ENCODE data around the gene EFTUD2. TPM values are rescaled to one million over a fixed set of nuclear protein-coding genes. Genes with fewer than 3 reads are reported as not detected.

EFTUD2 gene
- total RNA-seq, 1 donor from 2014 or later, result 98.4 TPM

DNA sequence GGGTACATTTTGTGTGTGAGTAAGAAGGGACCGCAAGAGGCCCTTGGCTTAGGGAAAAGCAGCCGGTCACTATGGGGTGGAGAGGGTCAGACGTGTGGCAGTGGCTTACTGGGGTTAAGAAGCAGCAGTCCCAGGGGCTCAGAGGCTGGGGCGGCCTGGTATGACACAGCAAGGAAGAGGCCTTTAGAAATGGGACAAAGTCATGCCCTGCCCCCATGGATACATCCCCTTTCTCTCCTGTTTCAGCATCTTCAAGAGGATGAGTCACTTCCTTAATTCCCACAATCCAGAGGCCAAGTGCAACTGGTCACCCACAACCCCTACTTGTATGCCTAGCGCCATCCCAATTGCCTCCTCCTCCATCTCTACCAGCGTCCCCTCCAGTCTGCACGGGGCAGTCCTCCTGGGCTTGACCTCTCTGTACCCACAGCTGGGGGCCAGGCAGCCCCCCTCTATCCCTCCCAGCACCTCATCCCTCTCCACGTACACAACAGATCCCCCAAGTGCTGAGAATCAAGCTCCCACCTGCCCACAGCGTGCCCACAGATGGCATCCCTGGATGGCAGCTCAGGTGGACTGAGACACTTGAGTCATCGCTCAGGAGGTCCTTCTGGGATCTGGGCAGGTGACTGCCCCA, 6.9 kb upstream of the EFTUD2 start:
- H3K4me3 ChIP-seq (ENCODE audit: low read depth, low read length), result no peak overlapping the region
- TF ChIP-seq, protein P1, sequence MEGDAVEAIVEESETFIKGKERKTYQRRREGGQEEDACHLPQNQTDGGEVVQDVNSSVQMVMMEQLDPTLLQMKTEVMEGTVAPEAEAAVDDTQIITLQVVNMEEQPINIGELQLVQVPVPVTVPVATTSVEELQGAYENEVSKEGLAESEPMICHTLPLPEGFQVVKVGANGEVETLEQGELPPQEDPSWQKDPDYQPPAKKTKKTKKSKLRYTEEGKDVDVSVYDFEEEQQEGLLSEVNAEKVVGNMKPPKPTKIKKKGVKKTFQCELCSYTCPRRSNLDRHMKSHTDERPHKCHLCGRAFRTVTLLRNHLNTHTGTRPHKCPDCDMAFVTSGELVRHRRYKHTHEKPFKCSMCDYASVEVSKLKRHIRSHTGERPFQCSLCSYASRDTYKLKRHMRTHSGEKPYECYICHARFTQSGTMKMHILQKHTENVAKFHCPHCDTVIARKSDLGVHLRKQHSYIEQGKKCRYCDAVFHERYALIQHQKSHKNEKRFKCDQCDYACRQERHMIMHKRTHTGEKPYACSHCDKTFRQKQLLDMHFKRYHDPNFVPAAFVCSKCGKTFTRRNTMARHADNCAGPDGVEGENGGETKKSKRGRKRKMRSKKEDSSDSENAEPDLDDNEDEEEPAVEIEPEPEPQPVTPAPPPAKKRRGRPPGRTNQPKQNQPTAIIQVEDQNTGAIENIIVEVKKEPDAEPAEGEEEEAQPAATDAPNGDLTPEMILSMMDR (IDR thresholded peaks at IDR 0.05; ENCODE audit: insufficient read depth, low read length, poor library complexity, severe bottlenecking), result no peak
- peak; percentile 78 for DNase-seq (ENCODE audit: low read depth)

GRCh38 chr17:44905006-44906000, 6.1 kb upstream of the EFTUD2 start:
- DNase-seq (ENCODE audit: low read depth), result no peak
- H3K4me3 ChIP-seq (ENCODE audit: low read depth, low read length), result no peak overlapping the region
- H3K36me3 ChIP-seq (ENCODE audit: control insufficient read depth, insufficient read depth, low read length), result no peaks in the 10 kb centered on the region
- TF ChIP-seq, protein P1 (IDR thresholded peaks at IDR 0.05; ENCODE audit: insufficient read depth, low read length, poor library complexity, severe bottlenecking), result no peak
- H3K27me3 ChIP-seq (ENCODE audit: control insufficient read depth, insufficient read depth, low read length), result no peaks in the 10 kb centered on the region

More for the DNA sequence above, 6.9 kb upstream of the EFTUD2 start:
- Histone ChIP-seq H3K27me3 (ENCODE audit: control insufficient read depth, insufficient read depth, low read length) (no peaks in the 10 kb centered on the region), H3K36me3 (ENCODE audit: control insufficient read depth, insufficient read depth, low read length) (no peaks in the 10 kb centered on the region)

- H3K27me3 ChIP-seq (ENCODE audit: control insufficient read depth, insufficient read depth, low read length), result no peaks in the 10 kb centered on the region
- DNase-seq (ENCODE audit: low read depth), result no peak
- TF ChIP-seq, protein P1 (IDR thresholded peaks at IDR 0.05; ENCODE audit: insufficient read depth, low read length, poor library complexity, severe bottlenecking), result no peak
- H3K4me3 ChIP-seq (ENCODE audit: low read depth, low read length), result no peak overlapping the region
- H3K36me3 ChIP-seq (ENCODE audit: control insufficient read depth, insufficient read depth, low read length), result no peaks in the 10 kb centered on the region
Observed at GRCh38 chr17:44904001-44904984, 5.0 kb upstream of the EFTUD2 start.

DNA sequence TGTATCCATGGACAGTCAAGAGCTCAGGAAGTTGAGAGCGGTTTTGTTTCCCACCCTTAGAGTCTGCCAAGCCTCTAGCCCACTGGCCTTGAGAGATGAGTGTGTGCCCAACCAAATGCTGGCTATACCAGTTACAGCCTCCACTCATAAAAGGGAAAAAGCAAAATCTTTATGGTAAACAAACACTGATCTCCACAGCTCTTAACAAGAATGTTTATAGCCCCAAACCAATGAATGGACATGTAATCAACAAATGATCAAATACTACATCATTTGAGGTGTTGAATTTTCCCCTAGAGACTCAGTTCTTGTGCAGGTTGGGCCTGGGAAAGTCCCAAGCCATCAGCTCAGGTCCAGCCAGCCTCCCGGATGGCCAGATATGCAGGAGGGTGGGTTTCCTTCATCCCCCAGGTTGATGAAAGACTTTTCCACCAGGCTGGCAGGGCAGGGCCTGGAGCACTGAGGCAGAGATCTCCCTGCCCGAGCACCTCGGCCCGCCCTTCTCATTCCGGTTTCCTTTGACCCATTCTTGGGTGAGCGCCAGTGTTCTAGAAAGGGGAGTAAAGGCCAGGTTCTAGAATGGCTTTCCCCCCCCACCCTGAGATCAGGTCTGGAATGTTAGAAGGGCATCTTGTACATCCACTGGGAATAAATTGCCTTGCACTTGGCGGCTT, 3.9 kb upstream of the EFTUD2 start:
- TF ChIP-seq, protein P1 (IDR thresholded peaks at IDR 0.05; ENCODE audit: insufficient read depth, low read length, poor library complexity, severe bottlenecking), result no peak
- Histone ChIP-seq H3K4me3 (ENCODE audit: low read depth, low read length) (no peak overlapping the region), H3K27me3 (ENCODE audit: control insufficient read depth, insufficient read depth, low read length) (no peaks in the 10 kb centered on the region), H3K36me3 (ENCODE audit: control insufficient read depth, insufficient read depth, low read length) (no peaks in the 10 kb centered on the region)
- no peak for DNase-seq (ENCODE audit: low read depth)

DNA sequence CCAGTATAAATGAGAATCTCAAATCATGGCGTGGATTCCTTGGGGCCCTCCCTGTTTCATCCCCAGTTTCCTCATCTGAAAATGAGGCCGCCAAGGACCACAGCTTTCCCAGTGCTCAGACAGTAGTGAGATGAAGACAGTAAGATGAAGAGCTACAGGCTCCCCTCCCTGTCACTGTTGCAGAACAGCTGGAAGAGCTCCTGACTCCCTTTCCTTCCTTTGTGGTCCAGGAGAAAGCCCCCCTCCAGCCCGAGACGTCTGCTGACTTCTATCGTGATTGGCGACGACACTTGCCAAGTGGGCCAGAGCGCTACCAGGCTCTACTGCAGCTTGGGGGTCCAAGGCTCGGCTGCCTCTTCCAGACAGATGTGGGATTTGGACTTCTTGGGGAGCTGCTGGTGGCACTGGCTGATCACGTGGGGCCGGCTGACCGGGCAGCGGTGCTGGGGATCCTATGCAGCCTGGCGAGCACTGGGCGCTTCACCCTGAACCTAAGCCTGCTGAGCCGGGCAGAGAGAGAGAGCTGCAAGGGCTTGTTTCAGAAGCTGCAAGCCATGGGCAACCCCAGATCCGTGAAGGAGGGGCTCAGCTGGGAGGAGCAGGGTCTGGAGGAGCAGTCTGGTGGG, 3.0 kb upstream of the EFTUD2 start:
- no peak overlapping the region for H3K4me3 ChIP-seq (ENCODE audit: low read depth, low read length)
- TF ChIP-seq, protein P1 (IDR thresholded peaks at IDR 0.05; ENCODE audit: insufficient read depth, low read length, poor library complexity, severe bottlenecking), result no peak
- H3K36me3 ChIP-seq (ENCODE audit: control insufficient read depth, insufficient read depth, low read length), result no peaks in the 10 kb centered on the region
- no peak for DNase-seq (ENCODE audit: low read depth)
- no peaks in the 10 kb centered on the region for H3K27me3 ChIP-seq (ENCODE audit: control insufficient read depth, insufficient read depth, low read length)

All from kidney epithelial cell (primary cell).